K562 (cell line): Measurements from ENCODE around the gene CTSL. TPM values are rescaled to one million over a fixed set of nuclear protein-coding genes. Genes with fewer than 3 reads are reported as not detected.

ENCODE experiments used
- ATAC-seq: fragments of 200-7000 bp; cut with Tn5 transposase; 3 replicates; pipeline ENCODE4 v1.9.1; 2020; ENCODE audit warnings: moderate library complexity
- BruUV-seq: library from RNA; stranded (reverse); fragments of 400-500 nt; replicated peaks from 2 replicates; lab custom pipeline; 2021; lab: Mats Ljungman, UMichigan
- CTCF ChIA-PET: fragments of 300-600 bp; formaldehyde crosslinking; extraction: SDS; loops from one replicate; lab custom pipeline; 2021; ENCODE audit warnings: low intra/inter-chr PET ratio; lab: Yijun Ruan, JAX
- POLR2A ChIA-PET: fragments of 300-600, 350-650 bp; sonication (Branson Sonifier 250); formaldehyde crosslinking; extraction: SDS; loops from one replicate; lab custom pipeline; 2021; ENCODE audit warnings: antibody characterized with exemption, inconsistent platforms; lab: Yijun Ruan, JAX
- DNase-seq, 4 experiments: peaks; one replicate each; pipeline versions ENCODE4 v3.0.0 to v3.0.0-alpha.2; 2011 to 2018; ENCODE audit warnings: low spot score in 3 of 4, mixed read lengths in 3 of 4; ENCODE audit errors: extremely low read depth in 1 of 4
- FAIRE-seq: peaks from 2 replicates; lab custom pipeline; 2011; peaks lifted over from hg19 to GRCh38; lab: Jason Lieb, UNC
- H2AFZ ChIP-seq: 2 replicates; pipeline ENCODE4 v1.6.0; 2011; ENCODE audit warnings: low read depth, low read length, control low read depth, inconsistent platforms
- H3K27ac ChIP-seq: fragments of 200-600 bp; 3 replicates; pipeline ENCODE4 v1.8.0; 2011; ENCODE audit warnings: low read depth, mild to moderate bottlenecking, control low read depth, inconsistent platforms, low read length, moderate library complexity, mixed read lengths; ENCODE audit errors: extremely low read depth
- H3K27me3 ChIP-seq, 2 experiments: fragments of 300-600 bp in 1 of 2; 2 replicates in 1 of 2; 3 replicates in 1 of 2; pipeline versions ENCODE4 v1.6.0 to v1.8.0; 2011; ENCODE audit warnings: inconsistent platforms in 2 of 2, low read length in 2 of 2, mild to moderate bottlenecking in 1 of 2, mixed read lengths in 1 of 2, moderate library complexity in 1 of 2; ENCODE audit not compliant: control insufficient read depth in 2 of 2, insufficient read depth in 2 of 2
- H3K36me3 ChIP-seq: fragments of 300-600 bp; 3 replicates; pipeline ENCODE4 v1.8.0; 2011; ENCODE audit warnings: mild to moderate bottlenecking, low read length, inconsistent platforms; ENCODE audit not compliant: control insufficient read depth, insufficient read depth
- H3K4me1 ChIP-seq, 2 experiments: fragments of 200-600 bp in 1 of 2; replicated peaks in 1 of 2; 2 replicates in 1 of 2; 3 replicates in 1 of 2; pipeline versions ENCODE4 v1.5.1 to v1.8.0; 2011; ENCODE audit warnings: inconsistent platforms in 2 of 2, low read length in 2 of 2, mild to moderate bottlenecking in 1 of 2, mixed read lengths in 1 of 2, moderate library complexity in 1 of 2; ENCODE audit not compliant: control insufficient read depth in 2 of 2, insufficient read depth in 2 of 2
- H3K4me2 ChIP-seq: 2 replicates; pipeline ENCODE4 v1.6.1; 2011; ENCODE audit warnings: low read length, control low read depth, inconsistent platforms, mixed read lengths; ENCODE audit not compliant: insufficient read depth
- H3K4me3 ChIP-seq: fragments of 200-600 bp; sonication (generic), shearing (Covaris generic); 2 replicates; pipeline ENCODE4 v1.5.1; 2016; ENCODE audit warnings: control low read depth, inconsistent platforms
- H3K79me2 ChIP-seq: fragments of 200-600 bp; 3 replicates; pipeline ENCODE4 v1.8.0; 2011; ENCODE audit warnings: low read length, inconsistent platforms; ENCODE audit not compliant: control insufficient read depth, insufficient read depth
- H3K9ac ChIP-seq, 2 experiments: 2 replicates each; pipeline versions ENCODE4 v1.6.0 to v1.6.1; 2011; ENCODE audit warnings: low read depth in 2 of 2, low read length in 2 of 2, control low read depth in 1 of 2, inconsistent platforms in 1 of 2, mild to moderate bottlenecking in 1 of 2, mixed read lengths in 1 of 2; ENCODE audit not compliant: insufficient read depth in 1 of 2
- H3K9me1 ChIP-seq: one replicate; pipeline ENCODE4 v1.6.0; 2011; ENCODE audit warnings: inconsistent platforms, mild to moderate bottlenecking, low read length, moderate library complexity; ENCODE audit not compliant: control insufficient read depth, insufficient read depth
- H3K9me3 ChIP-seq: replicated peaks from 2 replicates; pipeline ENCODE4 v1.5.1; 2011; ENCODE audit warnings: low read depth, low read length, inconsistent platforms; ENCODE audit not compliant: control insufficient read depth, insufficient read depth
- H4K20me1 ChIP-seq: replicated peaks from 2 replicates; pipeline ENCODE4 v1.6.1; 2011; ENCODE audit warnings: low read length, inconsistent platforms, mixed read lengths; ENCODE audit not compliant: control insufficient read depth, insufficient read depth
- HNRNPL ChIP-seq: fragments of 200-400 bp; formaldehyde crosslinking; IDR thresholded peaks from 2 replicates; pipeline ENCODE4 v1.6.1; 2017; ENCODE audit warnings: low read depth, mild to moderate bottlenecking, low read length
- IRF9 ChIP-seq: fragments of 450-650 bp; IDR thresholded peaks from 2 replicates; pipeline ENCODE4 v1.6.1; 2016; ENCODE audit warnings: missing biosample characterization, missing genetic modification characterization
- SREBF2 ChIP-seq: sonication (generic); formaldehyde crosslinking; IDR thresholded peaks from 2 replicates; pipeline ENCODE4 v1.4.0; 2020; ENCODE audit warnings: mild to moderate bottlenecking, missing genetic modification reagents
- ZNF124 ChIP-seq: sonication (generic); formaldehyde crosslinking; IDR thresholded peaks from 2 replicates; pipeline ENCODE4 v1.8.1; 2022; ENCODE audit warnings: missing genetic modification reagents
- ZNF584 ChIP-seq: fragments of 200-800 bp; sonication (Bioruptor generic); IDR thresholded peaks from 2 replicates; pipeline ENCODE4 v1.6.1; 2016; ENCODE audit warnings: low read depth, mild to moderate bottlenecking, missing genetic modification characterization, missing compliant biosample characterization
- ZNF740 ChIP-seq, 3 experiments: fragments of 200-800 bp in 1 of 3; sonication (Bioruptor generic) in 1 of 3; sonication (generic) in 1 of 3; formaldehyde crosslinking in 1 of 3; IDR thresholded peaks; 2 replicates each; pipeline versions ENCODE4 v1.6.1 to v1.8.0; 2016 to 2022; ENCODE audit warnings: mild to moderate bottlenecking in 2 of 3, missing compliant biosample characterization in 2 of 3, missing genetic modification characterization in 2 of 3, missing genetic modification reagents in 1 of 3
- in situ Hi-C: fragments of 300-500 bp; cut with MboI; formaldehyde crosslinking; loops from 4 replicates; pipeline ENCODE4 v1.15.0; 2018; ENCODE audit warnings: inconsistent platforms, mixed read lengths
- intact Hi-C: fragments of 100-400 bp; cut with micrococcal nuclease; formaldehyde crosslinking; loops from 2 replicates; pipeline ENCODE4 v1.14.2; 2022
- polyA plus RNA-seq, 8 experiments: library from polyadenylated mRNA; depleted of rRNA in 4 of 8; stranded (reverse) in 5 of 8; unstranded in 3 of 8; fragments of >200 nt; fragmentation: Nextera tagmentation in 2 of 8; fragmentation: Illumina TruSeq in 1 of 8; extraction: Ambion mirVana in 2 of 8; extraction: Trizol in 1 of 8; gene quantifications; 2 replicates each; pipeline versions ENCODE4 v1.2.1 to v1.2.3, GENCODE V29; 2011 to 2014; ENCODE audit warnings: inconsistent platforms in 1 of 8, missing spikeins in 1 of 8
- total RNA-seq, 7 experiments: library from RNA; depleted of rRNA in 6 of 7; stranded (reverse); fragments of >200 nt in 6 of 7; fragmentation: Illumina TruSeq in 2 of 7; extraction: Trizol in 2 of 7; gene quantifications; 2 replicates each; pipeline versions ENCODE4 v1.2.1 to v1.2.3, GENCODE V29; 2011 to 2021; ENCODE audit warnings: low replicate concordance in 1 of 7
- TF ChIP-seq, protein P1 (sequence below): fragments of 250-450 bp; sonication (Bioruptor Pico); IDR thresholded peaks from 2 replicates; pipeline ENCODE4 v1.6.1; 2021; ENCODE audit warnings: mild to moderate bottlenecking
- TF ChIP-seq, protein P2 (sequence below): sonication (generic); formaldehyde crosslinking; IDR thresholded peaks from 2 replicates; pipeline ENCODE4 v1.8.0; 2022; ENCODE audit warnings: mild to moderate bottlenecking, missing genetic modification reagents

The CTSL gene
- total and polyA plus RNA-seq, 9 of the 15 experiments (the other 6 are each of a cell fraction or from before 2014, with no cell fraction given): 55.9 to 165 (median 93.7) TPM

- TF ChIP-seq, protein P1, sequence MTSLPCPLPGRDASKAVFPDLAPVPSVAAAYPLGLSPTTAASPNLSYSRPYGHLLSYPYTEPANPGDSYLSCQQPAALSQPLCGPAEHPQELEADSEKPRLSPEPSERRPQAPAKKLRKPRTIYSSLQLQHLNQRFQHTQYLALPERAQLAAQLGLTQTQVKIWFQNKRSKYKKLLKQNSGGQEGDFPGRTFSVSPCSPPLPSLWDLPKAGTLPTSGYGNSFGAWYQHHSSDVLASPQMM (CRISPR knock-in tag): no peak
Measured at GRCh38 chr9:87763286-87763685, 37.4 kb downstream of the CTSL start (continued).

- H4K20me1 ChIP-seq: no peaks in the 10 kb centered on the region
- intact Hi-C loops: no loop called here
- BruUV-seq: no TSS peak
- no peaks in the 10 kb centered on the region for H3K36me3 ChIP-seq
- no peak overlapping the region for H3K27ac ChIP-seq
- no peak overlapping the region for H2AFZ ChIP-seq
- DNase-seq: no peak
- no peaks in the 10 kb centered on the region for H3K9me3 ChIP-seq
- H3K4me2 ChIP-seq: no peak overlapping the region
- H3K9me1 ChIP-seq: no peaks in the 10 kb centered on the region
- ChIA-PET CTCF (no interaction called here), POLR2A (no interaction called here)
- no peaks in the 10 kb centered on the region for H3K27me3 ChIP-seq
- H3K79me2 ChIP-seq: no peaks in the 10 kb centered on the region
- ATAC-seq: no peak
- H3K4me3 ChIP-seq: no peak overlapping the region
- no peak for FAIRE-seq
- no peak overlapping the region for H3K9ac ChIP-seq
- TF ChIP-seq IRF9 (no peak), ZNF124 (CRISPR knock-in tag) (no peak), SREBF2 (no peak), ZNF740 (CRISPR knock-in tag; IDR thresholded peaks at IDR 0.05) (no peak), ZNF740 (tag; IDR thresholded peaks at IDR 0.05) (no peak), ZNF584 (no peak), HNRNPL (no peak)
- TF ChIP-seq, protein P2, sequence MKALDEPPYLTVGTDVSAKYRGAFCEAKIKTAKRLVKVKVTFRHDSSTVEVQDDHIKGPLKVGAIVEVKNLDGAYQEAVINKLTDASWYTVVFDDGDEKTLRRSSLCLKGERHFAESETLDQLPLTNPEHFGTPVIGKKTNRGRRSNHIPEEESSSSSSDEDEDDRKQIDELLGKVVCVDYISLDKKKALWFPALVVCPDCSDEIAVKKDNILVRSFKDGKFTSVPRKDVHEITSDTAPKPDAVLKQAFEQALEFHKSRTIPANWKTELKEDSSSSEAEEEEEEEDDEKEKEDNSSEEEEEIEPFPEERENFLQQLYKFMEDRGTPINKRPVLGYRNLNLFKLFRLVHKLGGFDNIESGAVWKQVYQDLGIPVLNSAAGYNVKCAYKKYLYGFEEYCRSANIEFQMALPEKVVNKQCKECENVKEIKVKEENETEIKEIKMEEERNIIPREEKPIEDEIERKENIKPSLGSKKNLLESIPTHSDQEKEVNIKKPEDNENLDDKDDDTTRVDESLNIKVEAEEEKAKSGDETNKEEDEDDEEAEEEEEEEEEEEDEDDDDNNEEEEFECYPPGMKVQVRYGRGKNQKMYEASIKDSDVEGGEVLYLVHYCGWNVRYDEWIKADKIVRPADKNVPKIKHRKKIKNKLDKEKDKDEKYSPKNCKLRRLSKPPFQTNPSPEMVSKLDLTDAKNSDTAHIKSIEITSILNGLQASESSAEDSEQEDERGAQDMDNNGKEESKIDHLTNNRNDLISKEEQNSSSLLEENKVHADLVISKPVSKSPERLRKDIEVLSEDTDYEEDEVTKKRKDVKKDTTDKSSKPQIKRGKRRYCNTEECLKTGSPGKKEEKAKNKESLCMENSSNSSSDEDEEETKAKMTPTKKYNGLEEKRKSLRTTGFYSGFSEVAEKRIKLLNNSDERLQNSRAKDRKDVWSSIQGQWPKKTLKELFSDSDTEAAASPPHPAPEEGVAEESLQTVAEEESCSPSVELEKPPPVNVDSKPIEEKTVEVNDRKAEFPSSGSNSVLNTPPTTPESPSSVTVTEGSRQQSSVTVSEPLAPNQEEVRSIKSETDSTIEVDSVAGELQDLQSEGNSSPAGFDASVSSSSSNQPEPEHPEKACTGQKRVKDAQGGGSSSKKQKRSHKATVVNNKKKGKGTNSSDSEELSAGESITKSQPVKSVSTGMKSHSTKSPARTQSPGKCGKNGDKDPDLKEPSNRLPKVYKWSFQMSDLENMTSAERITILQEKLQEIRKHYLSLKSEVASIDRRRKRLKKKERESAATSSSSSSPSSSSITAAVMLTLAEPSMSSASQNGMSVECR (CRISPR knock-in tag): no peak
- H3K4me1 ChIP-seq: peaks cover 0 to 6% of the 10 kb centered on the region in 2 experiments; a peak in 3 of 5 replicates
- in situ Hi-C loops: no loop called here
Measured at GRCh38 chr9:87765521-87765920, 39.6 kb downstream of the CTSL start.
